Measurements from ENCODE around the gene SNRNP70. TPM values are rescaled to one million over a fixed set of nuclear protein-coding genes. Genes with fewer than 3 reads are reported as not detected.

Gene SNRNP70
- total RNA-seq, 1 donor from 2014 or later: 403 TPM

Other genes starting within 250 kb of the SNRNP70 start
- 22.9 to 29.6 TPM (median 27.1 TPM) in 3 replicates for gene HSD17B14, start 249.0 kb upstream of the SNRNP70 start, total RNA-seq
- gene PLEKHA4, start 216.8 kb upstream of the SNRNP70 start, total RNA-seq: 25.7 to 28.6 TPM (median 26.9 TPM) in 3 replicates
- gene PPP1R15A, start 213.0 kb upstream of the SNRNP70 start, total RNA-seq: 158 to 170 TPM (median 158 TPM) in 3 replicates
- 0.38 to 1.4 TPM (median 0.84 TPM) in 3 replicates for gene TULP2, start 186.7 kb upstream of the SNRNP70 start, total RNA-seq
- gene NUCB1, start 185.1 kb upstream of the SNRNP70 start, total RNA-seq: 152 to 159 TPM (median 159 TPM) in 3 replicates
- 2.3 to 3.5 TPM (median 3.2 TPM) in 3 replicates for gene DHDH, start 151.8 kb upstream of the SNRNP70 start, total RNA-seq
- gene BAX, start 130.6 kb upstream of the SNRNP70 start, total RNA-seq: 119 to 129 TPM (median 119 TPM) in 3 replicates
- 1,022 to 1,078 TPM (median 1,064 TPM) in 3 replicates for gene FTL, start 120.1 kb upstream of the SNRNP70 start, total RNA-seq
- 53.6 to 60.5 TPM (median 58.8 TPM) in 3 replicates for gene GYS1, start 92.1 kb upstream of the SNRNP70 start, total RNA-seq
- gene RUVBL2, start 91.6 kb upstream of the SNRNP70 start, total RNA-seq: 62.2 to 67.5 TPM (median 64.2 TPM) in 3 replicates
- gene LHB, start 68.4 kb upstream of the SNRNP70 start, total RNA-seq: not detected in 3 replicates
- gene CGB3, start 61.1 kb upstream of the SNRNP70 start, total RNA-seq: not detected in 3 replicates
- 0.71 to 4.7 TPM (median 1.2 TPM) in 3 replicates for gene CGB2, start 53.6 kb upstream of the SNRNP70 start, total RNA-seq
- gene CGB1, start 48.6 kb upstream of the SNRNP70 start, total RNA-seq: 2.2 TPM in 1 of 3 replicates, not detected in the others
- gene CGB5, start 41.6 kb upstream of the SNRNP70 start, total RNA-seq: 3.7 to 5.7 TPM (median 5.7 TPM) in 3 replicates
- 0.29 to 0.31 TPM in 2 of 3 replicates, not detected in the other for gene CGB8, start 36.3 kb upstream of the SNRNP70 start, total RNA-seq
- gene CGB7, start 27.7 kb upstream of the SNRNP70 start, total RNA-seq: 23.1 to 26.5 TPM (median 25.5 TPM) in 3 replicates
- gene NTF4, start 20.6 kb upstream of the SNRNP70 start, total RNA-seq: 48.5 to 50.8 TPM (median 49.6 TPM) in 3 replicates
- 0.07 TPM in 1 of 3 replicates, not detected in the others for gene KCNA7, start 12.8 kb upstream of the SNRNP70 start, total RNA-seq
- 9.6 to 12.8 TPM (median 9.8 TPM) in 3 replicates for gene LIN7B, start 28.9 kb downstream of the SNRNP70 start, total RNA-seq
- gene C19orf73, start 33.7 kb downstream of the SNRNP70 start, total RNA-seq: 0.94 to 1.6 TPM (median 0.97 TPM) in 3 replicates
- 9.9 to 11.9 TPM (median 11.6 TPM) in 3 replicates for gene PPFIA3, start 34.1 kb downstream of the SNRNP70 start, total RNA-seq
- gene HRC, start 69.9 kb downstream of the SNRNP70 start, total RNA-seq: 13.6 to 17.6 TPM (median 14.7 TPM) in 3 replicates
- 45.9 to 58.5 TPM (median 53.5 TPM) in 3 replicates for gene TRPM4, start 72.3 kb downstream of the SNRNP70 start, total RNA-seq
- 5.6 to 6.1 TPM (median 5.8 TPM) in 3 replicates for gene SLC6A16, start 239.7 kb downstream of the SNRNP70 start, total RNA-seq
- gene CD37, start 250.0 kb downstream of the SNRNP70 start, total RNA-seq: not detected in 3 replicates

Data from mesothelial cell of epicardium (in vitro differentiated cells).